ENCODE results near the gene RNF44.

The RNF44 gene

DNA sequence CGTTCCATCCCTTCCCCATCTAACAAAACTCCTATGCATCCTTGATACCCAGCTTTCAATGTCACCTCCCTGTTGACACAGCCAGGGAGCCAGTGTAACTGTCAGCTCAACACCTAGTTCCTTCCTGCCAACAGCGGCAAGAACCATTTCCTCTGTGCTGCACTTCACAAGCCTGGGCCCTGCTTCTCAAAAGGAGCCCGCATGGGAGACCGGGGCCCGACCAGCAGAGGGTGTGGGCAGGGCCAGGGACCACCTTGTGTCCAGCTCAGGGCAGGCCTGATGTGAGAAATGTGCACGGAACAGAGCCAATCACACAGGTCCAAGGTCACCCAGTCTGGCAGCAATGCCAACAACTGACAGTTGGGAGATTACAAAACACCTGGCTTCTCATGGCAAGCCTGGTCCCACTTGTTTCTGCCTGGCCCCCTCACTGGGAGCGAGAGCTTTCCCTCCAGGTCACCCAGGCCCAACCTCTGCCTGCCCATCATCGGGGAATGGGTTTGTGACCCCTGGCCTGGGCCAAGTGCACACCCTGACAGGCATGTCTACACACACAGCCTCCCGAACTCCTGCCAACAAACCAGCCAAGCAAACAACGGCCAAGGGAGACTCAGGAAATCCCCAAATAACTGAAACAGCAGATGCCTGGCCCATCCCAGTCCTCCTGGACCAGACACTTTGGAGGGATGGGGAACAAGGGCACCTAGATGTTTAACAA, 3.1 kb downstream of the RNF44 start:
- peak; percentile 29 for DNase-seq

DNA sequence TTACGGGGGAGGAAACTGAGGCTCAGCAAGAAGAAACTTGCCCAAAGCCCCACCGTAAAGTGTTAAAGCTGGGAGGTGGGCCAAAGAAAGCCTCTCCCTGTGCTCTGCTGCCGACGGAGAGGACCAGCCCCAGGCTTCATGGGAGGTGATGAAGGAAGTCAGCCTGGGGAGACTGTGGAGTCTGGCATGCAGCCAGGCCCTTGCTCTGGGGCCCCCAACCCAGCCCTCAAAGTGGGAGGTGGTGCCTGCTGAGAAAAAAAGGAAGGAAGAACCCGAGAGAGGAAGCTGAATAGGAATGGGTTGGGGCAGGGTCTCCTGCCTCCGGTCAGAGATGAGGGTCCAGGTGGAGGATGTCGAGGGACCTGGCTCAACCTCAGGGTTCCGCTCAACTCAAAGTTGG, 3.8 kb downstream of the RNF44 start:
- no peak for DNase-seq

DNA sequence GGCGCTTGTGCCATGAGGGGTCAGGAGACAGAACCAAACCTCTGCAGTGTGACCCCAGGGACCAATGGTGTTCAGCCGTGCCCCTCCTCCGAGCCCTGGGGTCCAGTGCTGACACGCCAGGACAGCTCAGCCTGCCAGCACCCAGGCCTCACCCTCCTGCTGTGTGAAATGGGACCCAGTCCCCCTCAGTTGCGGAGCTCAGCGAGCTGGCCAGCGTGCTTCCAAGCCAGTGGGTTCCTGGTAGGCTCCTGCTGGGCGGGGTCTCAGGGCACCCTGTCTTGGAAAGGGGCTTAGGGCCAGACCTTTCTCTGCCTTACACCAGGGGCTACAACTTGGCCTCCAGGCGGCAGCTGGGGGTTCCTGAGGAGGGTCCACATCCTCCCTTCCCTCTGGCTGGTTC, 4.4 kb downstream of the RNF44 start:
- DNase-seq: no peak

DNA sequence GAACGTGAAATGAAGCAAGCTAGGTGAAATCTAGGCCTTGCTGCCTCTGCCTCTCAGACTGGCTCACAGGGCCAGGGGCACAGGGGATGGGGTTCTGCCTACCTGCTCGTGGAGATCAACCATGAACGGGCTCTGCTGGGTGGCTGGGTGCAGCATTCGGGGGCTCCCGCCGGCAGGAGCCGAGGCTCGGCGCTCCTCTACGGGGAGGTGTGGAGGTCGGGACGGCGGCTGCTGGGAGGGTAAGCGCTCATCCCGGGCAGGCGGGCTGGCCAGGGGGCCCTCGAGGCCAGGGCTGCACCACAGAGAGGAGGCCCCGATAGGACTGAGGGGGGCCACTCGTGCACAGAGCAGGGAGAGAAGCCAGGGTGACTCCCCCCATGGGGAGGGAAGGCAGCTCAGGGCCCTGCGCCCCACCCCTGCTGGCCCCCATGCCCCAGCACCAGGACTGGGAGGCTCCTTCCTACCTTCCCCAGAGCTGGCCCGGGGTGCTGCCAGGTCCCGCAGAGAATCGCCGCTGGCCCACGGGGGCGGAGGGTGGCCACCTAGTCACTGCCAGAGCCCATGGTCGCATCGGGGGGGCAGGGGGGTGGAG, 5.2 kb downstream of the RNF44 start:
- no peak for DNase-seq

DNA sequence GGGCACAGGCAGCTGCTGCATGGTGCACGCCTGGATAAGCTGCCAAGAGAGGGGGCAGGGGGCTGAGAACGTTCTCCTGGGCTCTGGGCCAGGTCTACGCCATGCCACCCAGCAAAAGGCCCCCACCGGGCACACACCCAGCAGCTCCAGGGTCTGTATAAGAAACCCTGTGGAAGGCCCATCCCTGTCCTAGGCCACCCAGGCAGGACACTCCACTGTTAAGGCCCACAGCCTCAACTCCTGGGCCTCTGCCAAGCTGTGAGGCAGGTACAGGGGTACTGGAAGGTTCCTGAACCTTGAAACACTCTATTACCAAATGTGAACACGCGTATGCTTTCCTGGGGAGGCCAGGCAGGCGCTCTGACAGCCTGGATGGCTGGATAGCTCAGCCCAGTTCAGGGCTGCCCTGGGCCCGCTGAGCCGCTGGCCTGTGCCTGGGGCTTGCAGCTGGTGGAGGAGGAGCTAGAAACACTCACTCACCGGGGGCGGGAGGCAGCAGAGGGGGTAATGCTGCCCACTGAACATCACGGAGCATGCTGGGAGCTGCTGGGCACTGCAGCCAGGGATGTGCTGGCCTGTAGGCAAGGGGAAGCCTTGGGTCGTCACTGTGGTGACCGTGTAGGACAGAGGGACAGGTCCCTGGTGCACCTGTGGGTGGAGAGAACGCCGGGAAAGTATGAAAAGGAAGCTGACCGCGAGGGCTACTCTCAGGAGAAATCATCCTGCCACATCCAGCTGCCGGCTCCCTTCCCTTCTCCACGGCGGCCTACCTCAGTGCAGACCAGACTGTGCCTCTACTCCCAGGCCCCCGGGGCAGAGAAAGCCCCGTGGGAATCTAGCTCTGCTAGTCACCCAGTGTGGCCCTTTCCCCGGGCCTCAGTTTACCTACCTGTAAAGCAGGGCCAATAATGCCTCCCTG, 6.0 kb downstream of the RNF44 start:
- DNase-seq: no peak

DNA sequence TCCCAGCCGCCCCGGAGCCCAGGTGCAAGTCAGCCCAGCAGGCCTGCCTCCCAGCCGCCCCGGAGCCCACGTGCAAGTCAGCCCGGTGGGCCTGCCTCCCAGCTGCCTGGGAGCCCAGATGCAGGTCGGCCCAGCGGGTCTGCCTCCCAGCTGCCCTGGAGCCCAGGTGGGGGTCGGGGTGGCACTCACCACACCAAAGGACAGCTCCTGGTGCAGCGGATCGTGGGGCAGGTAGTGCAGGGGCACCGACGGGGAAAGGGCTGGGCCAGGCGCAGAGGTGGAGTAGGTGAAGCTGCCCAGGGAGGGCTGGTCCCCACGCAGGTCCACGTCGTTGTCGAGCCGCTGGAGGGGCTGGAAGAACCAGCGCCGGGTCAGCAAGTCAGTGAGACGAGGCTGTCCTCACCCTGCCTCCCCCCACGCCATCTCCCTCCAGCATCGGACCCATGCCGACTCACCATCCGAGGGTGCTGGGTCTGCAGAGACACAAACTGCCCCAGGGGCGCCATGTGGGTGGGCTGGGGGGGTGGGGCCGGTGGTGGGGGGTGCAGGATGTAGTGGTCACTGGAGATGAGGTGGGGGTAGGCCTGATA, 6.7 kb downstream of the RNF44 start:
- no peak for DNase-seq

DNA sequence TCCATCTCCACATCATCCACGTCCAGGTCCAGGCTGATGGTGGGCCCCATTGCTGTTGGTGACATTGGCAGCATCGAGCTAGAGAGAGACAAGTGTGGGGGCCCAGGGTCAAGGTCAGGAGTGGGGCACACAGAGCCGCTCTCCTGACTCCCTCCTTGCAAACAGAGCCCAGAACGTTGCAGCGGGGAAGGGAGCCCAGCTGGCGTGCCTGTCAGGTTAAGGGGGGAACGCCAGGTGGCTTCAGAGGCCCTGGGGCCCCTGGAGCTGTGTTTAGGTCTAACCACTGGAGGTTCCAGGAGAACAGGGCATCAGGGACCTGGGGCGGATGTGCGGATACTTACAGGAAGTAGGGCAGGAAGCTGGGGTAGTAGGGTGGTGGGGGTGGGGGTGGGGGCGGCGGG, 7.5 kb downstream of the RNF44 start:
- DNase-seq: no peak

DNA sequence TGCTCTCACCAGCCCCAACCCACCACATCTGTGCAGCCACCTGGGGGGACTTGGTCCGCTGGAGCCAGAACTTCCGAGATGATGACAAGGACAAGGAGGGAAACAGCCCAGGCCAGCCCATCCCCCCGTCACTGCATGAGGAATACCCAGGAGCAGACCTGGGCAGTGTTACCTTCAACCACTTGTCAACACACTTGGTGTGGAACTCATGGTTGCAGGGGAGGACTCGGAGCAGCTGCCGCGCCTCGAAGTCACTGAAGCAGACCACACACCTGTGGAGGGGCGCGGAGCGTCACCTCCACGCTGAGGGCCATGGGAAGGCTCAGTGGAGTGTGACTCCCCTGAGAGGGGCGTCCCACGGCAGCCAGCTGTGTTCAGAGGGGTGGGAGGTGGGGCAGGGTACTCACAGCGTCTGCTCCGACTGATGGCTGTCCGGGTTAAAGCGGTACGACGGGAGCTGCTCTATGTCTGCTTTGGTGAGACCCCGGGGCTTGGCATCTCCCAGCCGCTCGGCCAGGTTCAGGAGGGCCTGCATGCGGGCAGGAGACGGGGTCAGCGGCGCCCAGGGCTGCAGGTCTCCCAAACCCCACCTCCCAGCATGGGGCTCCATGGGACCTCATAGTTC, 8.0 kb downstream of the RNF44 start:
- DNase-seq: no peak

DNA sequence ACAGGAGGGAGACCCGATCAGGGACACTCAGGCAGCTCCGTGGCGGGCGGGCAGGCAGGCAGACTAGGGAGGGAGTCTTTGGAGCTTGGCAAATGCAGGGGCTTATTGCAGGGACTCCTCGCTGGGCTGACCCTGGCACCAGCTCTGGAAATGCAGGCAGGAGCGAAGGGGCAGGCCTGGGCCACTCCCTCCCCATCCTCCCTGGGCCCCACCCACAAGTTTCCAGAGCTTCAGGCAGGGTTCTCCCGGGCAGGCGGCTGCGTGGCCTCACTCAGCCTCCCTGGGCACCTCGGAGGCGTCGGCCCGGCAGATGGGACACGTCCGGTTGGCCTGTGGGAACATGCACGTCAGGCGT, 8.5 kb downstream of the RNF44 start:
- DNase-seq: no peak

DNA sequence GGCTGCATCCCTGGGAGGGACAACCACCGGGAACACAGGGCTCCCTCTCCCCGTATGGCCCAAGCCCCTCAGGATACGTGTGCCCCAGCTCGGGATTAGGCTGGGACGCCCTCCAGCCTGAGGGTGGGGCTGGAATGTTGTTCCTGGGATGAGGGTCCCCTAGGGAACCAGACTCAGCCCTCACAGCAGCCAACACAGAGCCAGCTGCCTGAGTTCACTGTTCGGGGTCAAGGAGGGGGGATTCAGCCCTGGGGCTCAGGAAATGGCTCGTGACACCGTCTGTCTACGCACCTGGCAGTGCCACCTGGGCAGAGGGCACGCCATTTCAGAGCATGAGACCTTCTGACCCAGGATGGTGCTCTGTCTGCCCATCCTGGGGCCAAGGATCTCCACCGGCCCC, 8.9 kb downstream of the RNF44 start:
- DNase-seq: no peak

DNA sequence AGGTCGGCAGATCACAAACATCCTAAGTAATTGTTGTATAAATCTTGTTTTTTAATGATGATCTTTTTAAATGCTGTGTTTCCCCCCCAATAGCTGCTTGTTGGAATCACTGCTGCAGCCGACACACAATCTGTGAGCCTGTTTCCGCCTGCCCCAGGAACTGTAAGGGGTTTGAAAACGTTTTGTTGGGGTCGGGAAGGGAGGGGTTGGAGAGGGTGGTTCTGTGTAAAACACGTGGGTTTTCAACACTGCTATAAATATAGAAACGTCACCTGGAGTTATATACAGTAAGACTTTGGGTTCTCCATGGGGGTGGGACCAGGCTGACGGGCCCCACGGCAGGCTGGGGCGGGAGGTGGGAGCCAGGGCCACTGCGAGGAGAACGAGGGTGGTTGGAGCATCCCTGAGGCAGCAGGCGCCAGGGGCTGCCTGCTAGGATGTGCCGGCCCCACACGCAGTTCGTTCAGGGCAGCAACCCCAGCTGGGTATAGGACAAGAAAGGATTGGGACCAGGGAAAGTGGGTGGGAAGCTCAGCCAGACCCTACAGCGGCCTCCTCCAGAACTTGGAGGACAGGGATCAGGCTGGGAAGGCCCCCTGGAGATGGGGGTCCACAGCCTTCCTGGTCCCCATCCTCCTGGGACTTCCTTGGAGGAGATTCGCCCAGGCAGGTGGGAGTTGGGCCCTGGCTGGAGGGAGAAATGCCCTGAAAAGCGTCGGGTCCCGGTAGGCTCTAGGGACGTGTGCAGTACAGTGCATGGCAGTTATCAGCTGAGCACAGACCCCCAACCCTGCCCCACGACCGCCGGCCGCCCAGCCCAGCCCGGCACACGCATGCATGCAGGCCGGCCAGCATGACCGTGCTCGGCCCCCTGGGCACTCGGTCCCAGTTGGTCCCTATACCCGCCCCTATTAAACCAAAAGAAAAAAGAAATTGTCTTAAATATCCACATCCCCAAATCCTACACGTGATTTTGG, 9.7 kb downstream of the RNF44 start:
- DNase-seq: no peak

DNA sequence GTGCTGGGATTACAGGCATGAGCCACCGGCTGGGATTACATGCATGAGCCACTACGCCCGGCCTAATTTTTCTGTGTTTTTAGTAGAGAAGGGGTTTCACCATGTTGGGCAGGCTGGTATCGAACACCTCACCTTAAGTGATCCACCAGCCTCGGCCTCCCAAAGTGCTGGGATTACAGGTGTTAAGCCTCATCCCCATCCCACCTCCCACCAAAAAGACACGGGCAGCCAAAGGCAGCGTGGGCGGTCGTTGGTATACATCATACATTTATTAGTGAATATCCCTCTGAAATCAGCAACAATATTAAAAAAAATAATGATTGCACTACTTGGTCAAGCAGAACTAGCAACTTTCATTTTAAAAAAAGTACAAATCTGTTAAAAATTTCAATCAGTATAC, 10.7 kb downstream of the RNF44 start:
- no peak for DNase-seq

DNA sequence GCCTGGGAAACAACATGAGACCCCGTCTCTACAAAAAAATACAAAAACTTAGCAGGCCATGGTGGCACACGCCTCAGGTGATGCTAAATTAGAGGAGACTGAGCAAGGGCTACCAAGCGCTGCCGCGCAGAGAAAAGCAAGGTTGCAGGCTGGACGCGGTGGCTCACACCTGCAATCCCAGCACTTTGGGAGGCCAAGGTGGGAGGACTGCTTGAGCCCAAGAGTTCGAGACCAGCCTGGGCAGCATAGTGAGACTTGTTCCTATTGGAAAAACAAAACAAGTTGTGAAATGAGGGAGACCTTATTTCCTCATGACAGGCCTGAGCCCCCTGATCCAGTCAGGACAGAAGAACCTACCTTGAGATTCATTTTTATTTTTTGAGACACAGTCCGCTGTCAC, 11.5 kb downstream of the RNF44 start:
- no peak for DNase-seq

DNA sequence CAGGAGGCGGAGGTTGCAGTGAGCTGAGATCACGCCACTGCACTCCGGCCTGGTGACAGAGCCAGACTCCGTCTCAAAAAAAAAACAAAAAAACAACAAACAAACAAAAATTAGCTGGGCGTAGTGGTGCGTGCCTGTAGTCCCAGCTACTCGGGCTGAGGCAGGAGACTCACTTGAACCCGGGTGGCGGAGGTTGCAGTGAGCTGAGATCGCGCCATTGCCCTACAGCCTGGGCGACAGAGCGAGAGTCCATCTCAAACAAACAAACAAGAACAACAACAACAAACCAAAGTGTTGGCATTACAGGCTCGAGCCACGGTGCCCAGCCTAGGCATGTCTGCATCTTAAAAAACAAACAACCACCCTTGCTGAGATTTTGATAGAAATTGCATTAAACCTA, 12.2 kb downstream of the RNF44 start:
- DNase-seq: no peak

DNA sequence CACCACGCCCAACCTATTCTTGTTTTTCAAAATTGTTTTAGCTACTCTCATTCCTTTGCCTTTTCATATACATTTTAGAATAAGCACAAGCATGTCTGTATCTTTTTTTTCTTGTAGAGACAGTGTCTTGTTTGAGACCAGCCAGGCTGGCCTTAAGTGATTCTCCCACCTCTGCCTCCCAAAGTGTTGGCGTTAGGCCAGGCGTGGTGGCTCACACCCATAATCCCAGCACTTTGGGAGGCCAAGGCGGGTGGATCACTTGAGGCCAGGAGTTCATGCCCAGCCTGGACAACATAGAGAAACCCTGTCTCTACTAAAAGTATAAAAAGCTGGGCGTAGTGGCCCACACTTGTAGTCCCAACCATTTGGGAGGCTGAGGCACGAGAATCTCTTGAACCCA, 13.1 kb downstream of the RNF44 start:
- DNase-seq: no peak

DNA sequence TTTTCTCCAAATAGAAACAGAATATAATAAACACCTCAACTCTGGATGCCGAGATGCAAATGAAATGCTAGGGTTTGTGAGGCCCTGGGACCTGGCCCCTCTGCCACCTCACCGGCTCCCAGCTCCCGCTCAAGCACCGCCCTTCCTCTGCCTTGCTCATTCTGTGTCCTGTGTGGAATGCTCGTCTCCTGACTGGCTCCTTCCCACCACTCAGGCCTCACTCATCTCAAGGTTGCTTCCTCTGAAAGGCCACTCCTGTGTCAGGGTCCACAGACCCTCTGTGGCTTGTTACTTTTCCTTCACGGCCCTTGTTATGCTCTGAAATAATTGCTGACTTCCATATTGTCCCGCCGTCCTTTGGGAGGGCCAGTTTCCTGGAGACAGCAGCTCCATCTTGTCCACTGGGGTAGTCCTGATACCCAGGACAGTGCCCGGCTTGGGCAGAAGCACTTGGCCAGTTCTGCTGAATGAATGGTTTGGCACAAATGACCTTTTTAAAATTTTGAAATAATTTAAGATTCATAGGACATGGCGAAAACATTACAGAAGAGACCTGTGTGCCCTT, 15.4 kb downstream of the RNF44 start:
- DNase-seq: no peak

DNA sequence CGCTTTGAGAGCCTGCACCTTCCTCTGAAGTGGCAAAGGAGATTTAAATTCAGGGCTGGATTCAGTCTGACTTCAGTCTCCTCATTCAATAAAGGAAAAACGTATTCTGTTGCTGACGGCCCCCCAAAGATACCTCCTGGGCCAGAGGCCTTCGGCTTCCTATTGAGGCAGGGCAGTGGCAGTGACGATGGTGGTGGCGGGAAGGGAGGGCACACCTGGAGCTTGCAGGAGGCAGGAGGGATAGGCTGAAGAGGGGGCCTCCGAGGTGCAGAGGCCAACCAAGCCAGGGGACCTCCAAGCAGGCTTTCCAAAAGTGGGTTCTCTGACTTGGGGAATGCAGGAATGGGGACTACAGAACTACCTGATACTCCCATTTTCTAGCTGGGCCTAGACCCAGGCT, 15.9 kb downstream of the RNF44 start:
- DNase-seq: no peak

DNA sequence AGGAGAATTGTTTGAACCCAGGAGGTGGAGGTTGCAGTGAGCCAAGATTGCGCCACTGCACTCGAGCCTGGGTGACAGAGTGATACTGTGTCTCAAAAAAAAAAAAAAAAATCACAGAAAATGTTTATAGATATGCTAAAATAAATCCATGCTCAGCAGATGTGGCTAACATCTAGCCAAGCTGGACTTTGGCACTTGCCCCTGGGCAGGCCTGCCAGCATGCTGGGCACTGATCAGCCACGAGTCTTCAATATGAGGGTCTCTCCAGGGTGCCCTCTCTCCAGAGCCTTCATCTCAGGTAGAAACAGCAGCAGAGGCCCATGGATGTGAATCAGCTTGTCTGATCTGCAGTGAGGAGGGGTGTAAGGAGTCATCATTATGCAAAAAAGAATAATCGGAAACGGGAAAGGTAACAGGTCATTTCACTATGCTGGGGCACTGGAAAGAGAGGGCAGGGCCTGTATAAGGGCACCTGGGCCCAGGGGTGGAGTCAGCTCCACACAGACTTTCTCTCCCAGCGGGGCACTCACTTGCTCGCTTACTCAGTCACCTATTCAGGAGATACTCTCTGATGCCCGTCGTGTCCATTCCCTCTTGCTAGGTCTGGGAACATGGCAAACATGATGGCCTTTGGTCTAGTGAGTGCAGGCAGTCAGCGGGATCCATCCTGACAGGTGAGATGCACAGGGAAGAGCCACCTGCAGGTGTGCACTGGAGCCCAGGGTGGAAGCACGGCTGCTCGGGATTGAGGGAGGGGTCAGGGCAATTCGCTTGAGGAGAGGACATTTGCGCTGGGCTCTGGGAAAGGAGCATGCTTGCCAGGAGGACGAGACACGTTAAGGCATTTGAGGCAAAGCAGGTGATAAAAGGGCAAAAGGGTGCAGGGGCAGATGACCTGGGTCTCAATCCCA, 17.1 kb downstream of the RNF44 start:
- no peak for DNase-seq

DNA sequence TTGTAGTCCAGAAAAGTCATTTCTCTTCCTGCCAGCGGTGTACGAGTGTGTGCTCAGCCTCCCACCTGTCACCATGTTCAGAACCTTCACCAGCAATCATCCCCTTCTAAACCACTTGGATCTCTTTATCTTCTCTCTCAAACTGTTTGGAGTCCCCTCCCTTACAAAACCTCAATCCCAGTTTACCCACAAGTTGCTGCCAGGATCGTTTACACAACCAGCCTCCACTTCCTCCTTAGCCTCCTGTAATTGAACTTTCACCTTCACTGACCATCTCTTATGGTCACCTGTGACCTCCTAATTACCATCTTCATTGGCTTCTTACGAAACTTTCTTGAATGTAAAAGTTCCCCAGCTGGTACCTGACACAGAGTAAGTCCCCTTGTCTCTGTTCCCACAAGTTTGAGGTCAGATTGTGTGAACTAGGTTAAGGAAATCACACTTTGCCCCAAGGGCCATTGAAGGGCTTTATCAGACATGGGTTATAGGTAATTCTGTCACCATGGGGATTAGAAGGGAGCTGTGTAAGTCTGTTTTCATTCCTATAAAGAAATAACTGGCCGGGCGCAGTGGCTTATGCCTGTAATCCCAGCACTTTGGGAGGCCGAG, 20.0 kb downstream of the RNF44 start:
- DNase-seq: no peak

DNA sequence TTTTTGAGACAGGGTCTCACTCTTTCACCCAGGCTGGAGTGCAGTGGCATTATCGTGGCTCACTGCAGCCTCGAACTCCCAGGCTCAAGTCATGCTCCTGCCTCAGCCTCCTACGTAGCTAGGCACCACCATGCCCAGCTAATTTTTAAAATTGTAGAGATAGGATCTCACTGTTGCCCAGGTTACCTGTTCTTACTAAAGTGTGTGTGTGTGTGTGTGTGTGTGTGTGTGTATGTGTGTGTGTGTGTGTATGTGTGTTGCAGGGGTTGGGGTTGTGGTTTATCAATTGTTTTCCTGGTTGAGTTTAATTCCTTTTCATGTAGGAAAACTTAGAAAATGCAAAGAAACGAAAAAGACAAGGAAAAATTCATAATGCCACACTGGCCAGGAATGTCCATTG, 21.8 kb downstream of the RNF44 start:
- no peak for DNase-seq
